MM.1S (cell line): ENCODE data around the gene BTBD9.

Source experiments
- DNase-seq: peaks from one replicate; pipeline ENCODE4 v3.0.0-alpha.2; 2015
- H2AFZ ChIP-seq: fragments of 300-600 bp; sonication (generic); 2 replicates; pipeline ENCODE4 v1.6.0; 2016; ENCODE audit warnings: antibody characterized with exemption, low read length
- H3F3A ChIP-seq: fragments of 300-600 bp; sonication (generic); 2 replicates; pipeline ENCODE4 v1.6.1; 2016; ENCODE audit warnings: mild to moderate bottlenecking, antibody characterized with exemption, low read length, moderate library complexity, mixed read lengths; ENCODE audit not compliant: insufficient read depth
- H3K27ac ChIP-seq: fragments of 300-600 bp; sonication (generic); 2 replicates; pipeline ENCODE4 v1.5.1; 2016; ENCODE audit warnings: mild to moderate bottlenecking, low read length
- H3K27me3 ChIP-seq: fragments of 300-600 bp; sonication (generic); replicated peaks from 2 replicates; pipeline ENCODE4 v1.6.0; 2016; ENCODE audit warnings: low read length; ENCODE audit not compliant: insufficient read depth
- H3K36me3 ChIP-seq: fragments of 300-600 bp; sonication (generic); replicated peaks from 2 replicates; pipeline ENCODE4 v1.6.1; 2016; ENCODE audit warnings: mild to moderate bottlenecking, low read length, mixed read lengths; ENCODE audit not compliant: insufficient read depth
- H3K4me1 ChIP-seq: fragments of 300-600 bp; sonication (generic); 2 replicates; pipeline ENCODE4 v1.6.1; 2016; ENCODE audit warnings: low read length, mixed read lengths
- H3K4me2 ChIP-seq: fragments of 300-600 bp; sonication (generic); 2 replicates; pipeline ENCODE4 v1.6.0; 2016; ENCODE audit warnings: low read depth, low read length
- H3K4me3 ChIP-seq: fragments of 300-600 bp; sonication (generic); 2 replicates; pipeline ENCODE4 v1.5.1; 2016; ENCODE audit warnings: low read length, mixed read lengths
- H3K79me2 ChIP-seq: fragments of 300-600 bp; sonication (generic); 2 replicates; pipeline ENCODE4 v1.6.1; 2016; ENCODE audit warnings: mixed run types, low read length, mixed read lengths
- H3K9ac ChIP-seq: fragments of 300-600 bp; sonication (generic); 2 replicates; pipeline ENCODE4 v1.6.1; 2016; ENCODE audit warnings: low read length, mixed read lengths
- H3K9me2 ChIP-seq: fragments of 300-600 bp; sonication (generic); replicated peaks from 2 replicates; pipeline ENCODE4 v1.6.1; 2016; ENCODE audit warnings: mild to moderate bottlenecking, low read length, mixed read lengths; ENCODE audit not compliant: insufficient read depth
- H3K9me3 ChIP-seq: fragments of 300-600 bp; sonication (generic); replicated peaks from 2 replicates; pipeline ENCODE4 v1.6.1; 2016; ENCODE audit warnings: mild to moderate bottlenecking, low read length, mixed read lengths; ENCODE audit not compliant: insufficient read depth
- H4K20me1 ChIP-seq: fragments of 300-600 bp; sonication (generic); 2 replicates; pipeline ENCODE4 v1.6.1; 2016; ENCODE audit warnings: mild to moderate bottlenecking, low read length, moderate library complexity, mixed read lengths; ENCODE audit not compliant: insufficient read depth
- CTCF ChIP-seq: fragments of 300-600 bp; sonication (generic); IDR thresholded peaks from 2 replicates; pipeline ENCODE4 v1.5.1; 2016; ENCODE audit warnings: antibody characterized with exemption, low read length, mixed read lengths
- EZH2 ChIP-seq: fragments of 300-600 bp; sonication (generic); optimal IDR thresholded peaks from 2 replicates; pipeline ENCODE3; 2017; ENCODE audit warnings: low read depth, mild to moderate bottlenecking, antibody characterized with exemption, low read length, mixed read lengths
- EZH2phosphoT487 ChIP-seq: fragments of 300-600 bp; sonication (generic); IDR thresholded peaks from 2 replicates; pipeline ENCODE4 v1.6.1; 2018; ENCODE audit warnings: antibody characterized with exemption, low read length

BTBD9 gene

GRCh38 chr6:38599966-38600550 lies 39.7 kb downstream of the BTBD9 start:
- Histone ChIP-seq H3K4me2 (no peak overlapping the region), H3K27me3 (no peaks in the 10 kb centered on the region), H3K9me3 (no peaks in the 10 kb centered on the region), H3K4me1 (no peaks in the 10 kb centered on the region), H3K9ac (no peak overlapping the region), H3K36me3 (no peaks in the 10 kb centered on the region), H3K27ac (no peak overlapping the region), H3K9me2 (no peaks in the 10 kb centered on the region), H4K20me1 (no peaks in the 10 kb centered on the region), H2AFZ (no peak overlapping the region), H3K4me3 (no peak overlapping the region), H3F3A (no peaks in the 10 kb centered on the region), H3K79me2 (no peaks in the 10 kb centered on the region)
- TF ChIP-seq EZH2, result no peak
- TF ChIP-seq CTCF, result no peak
- TF ChIP-seq EZH2phosphoT487, result no peak
- DNase-seq, result no peak

- H3K9ac ChIP-seq, result no peak overlapping the region
- H3K36me3 ChIP-seq, result no peaks in the 10 kb centered on the region
- H3K27ac ChIP-seq, result no peak overlapping the region
- H3K27me3 ChIP-seq, result no peaks in the 10 kb centered on the region
- no peak overlapping the region for H3K4me2 ChIP-seq
- H3K4me3 ChIP-seq, result no peak overlapping the region
- H4K20me1 ChIP-seq, result no peaks in the 10 kb centered on the region
- no peak overlapping the region for H2AFZ ChIP-seq
- no peaks in the 10 kb centered on the region for H3K4me1 ChIP-seq
- no peak for DNase-seq
- no peaks in the 10 kb centered on the region for H3K9me2 ChIP-seq
- H3F3A ChIP-seq, result no peaks in the 10 kb centered on the region
- no peak for TF ChIP-seq EZH2
- TF ChIP-seq EZH2phosphoT487, result no peak
- no peak for TF ChIP-seq CTCF
- H3K9me3 ChIP-seq, result no peaks in the 10 kb centered on the region
- no peaks in the 10 kb centered on the region for H3K79me2 ChIP-seq
Measured at GRCh38 chr6:38599261-38599660, 40.5 kb downstream of the BTBD9 start.

- no peaks in the 10 kb centered on the region for H3K4me1 ChIP-seq
- no peaks in the 10 kb centered on the region for H3K36me3 ChIP-seq
- no peak overlapping the region for H3K27ac ChIP-seq
- no peak overlapping the region for H3K4me3 ChIP-seq
- no peak overlapping the region for H3K9ac ChIP-seq
- H2AFZ ChIP-seq, result no peak overlapping the region
- no peaks in the 10 kb centered on the region for H3F3A ChIP-seq
- no peaks in the 10 kb centered on the region for H3K9me2 ChIP-seq
- no peak overlapping the region for H3K4me2 ChIP-seq
- no peaks in the 10 kb centered on the region for H3K79me2 ChIP-seq
- no peaks in the 10 kb centered on the region for H4K20me1 ChIP-seq
- TF ChIP-seq EZH2 (no peak), EZH2phosphoT487 (no peak), CTCF (no peak)
- no peaks in the 10 kb centered on the region for H3K27me3 ChIP-seq
- no peak for DNase-seq
- H3K9me3 ChIP-seq, result no peaks in the 10 kb centered on the region
Measured at GRCh38 chr6:38593998-38594665, 45.6 kb downstream of the BTBD9 start.
